Measurements from ENCODE around the gene PDE1A.

PDE1A gene

GRCh38 chr2:182261860-182262387, 164.9 kb downstream of the PDE1A start:
- DNase-seq: no peak

- DNase-seq: no peak
Observed at GRCh38 chr2:182259629-182260150, 167.1 kb downstream of the PDE1A start.

GRCh38 chr2:182252534-182252933, 174.3 kb downstream of the PDE1A start:
- DNase-seq: no peak

GRCh38 chr2:182248898-182249297, 177.9 kb downstream of the PDE1A start:
- DNase-seq: no peak

DNA sequence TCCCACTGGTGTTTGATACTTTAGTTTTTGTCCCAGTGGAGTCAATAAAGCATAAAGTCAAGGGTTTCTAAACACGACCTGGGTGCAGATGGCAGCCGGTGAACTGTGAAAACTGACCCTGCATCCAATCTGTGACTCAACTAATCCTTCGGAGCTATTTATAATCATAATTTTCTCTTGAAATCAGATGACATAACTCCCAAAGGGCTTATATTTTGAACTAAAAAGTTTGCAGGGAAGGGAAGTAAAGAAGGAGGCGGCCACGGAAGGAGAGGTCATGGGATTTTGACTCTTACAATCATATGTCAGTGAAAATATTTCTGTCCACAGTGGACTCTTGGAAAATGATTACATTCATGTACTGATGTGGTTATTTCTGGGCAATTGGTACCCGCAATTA, 178.5 kb downstream of the PDE1A start:
- DNase-seq: no peak

DNA sequence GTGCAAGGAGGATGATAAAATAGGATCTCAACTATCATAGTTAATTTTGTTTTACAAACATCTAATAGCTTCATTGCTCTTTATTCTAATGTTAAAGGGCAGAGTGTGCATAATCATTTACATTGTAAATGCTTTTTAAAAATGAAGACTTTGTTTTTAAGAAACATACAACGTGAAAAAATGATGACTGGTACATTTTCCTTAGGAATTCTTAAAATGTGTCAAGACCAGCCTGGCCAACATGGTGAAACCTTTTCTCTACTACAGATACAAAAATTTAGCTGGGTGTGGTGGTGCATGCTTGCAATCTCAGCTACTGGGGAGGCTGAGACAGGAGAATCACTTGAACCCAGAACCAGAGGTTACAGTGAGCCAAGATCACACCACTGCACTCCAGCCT, 179.0 kb downstream of the PDE1A start:
- DNase-seq: no peak

DNA sequence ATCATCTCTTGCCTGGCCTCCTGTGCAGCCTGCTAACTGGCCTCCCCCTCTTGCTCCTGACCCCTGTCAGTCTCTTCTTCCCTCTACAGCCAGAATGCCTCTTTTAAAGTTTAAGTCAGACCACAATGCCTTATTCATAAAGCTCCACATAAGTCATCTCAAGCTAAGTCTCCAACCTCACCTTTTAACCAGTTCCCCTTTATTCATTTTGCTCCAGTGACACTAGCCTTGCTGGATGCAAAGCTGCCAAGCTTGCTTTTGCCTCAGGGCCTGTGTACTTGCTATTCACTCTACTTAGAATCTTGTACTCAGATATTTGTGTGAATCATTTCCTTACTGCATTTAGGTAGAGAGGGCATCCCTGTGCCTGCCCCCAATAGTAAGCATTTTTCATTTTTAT, 180.9 kb downstream of the PDE1A start:
- DNase-seq: no peak

DNA sequence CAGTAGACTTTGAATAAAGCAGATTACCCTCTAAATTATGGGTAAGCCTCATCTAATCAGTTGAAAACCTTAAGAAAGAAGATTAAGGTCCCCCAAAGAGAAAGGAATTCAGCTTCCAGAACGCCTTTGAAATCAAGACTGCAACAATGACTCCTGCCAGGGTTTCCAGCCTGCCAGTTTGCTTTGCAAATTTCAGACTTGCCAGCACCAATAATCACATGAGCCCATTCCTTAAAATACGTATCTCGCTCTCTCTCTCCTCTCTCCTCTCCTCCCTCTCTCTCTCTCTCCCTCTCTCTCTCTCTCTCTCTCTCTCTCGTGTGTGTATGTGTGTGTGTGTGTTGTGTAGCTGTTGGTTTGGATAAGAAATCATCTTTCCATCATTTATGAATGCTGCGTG, 184.2 kb downstream of the PDE1A start:
- DNase-seq: no peak

- no peak for DNase-seq
Observed at GRCh38 chr2:182241936-182242335, 184.9 kb downstream of the PDE1A start.

DNA sequence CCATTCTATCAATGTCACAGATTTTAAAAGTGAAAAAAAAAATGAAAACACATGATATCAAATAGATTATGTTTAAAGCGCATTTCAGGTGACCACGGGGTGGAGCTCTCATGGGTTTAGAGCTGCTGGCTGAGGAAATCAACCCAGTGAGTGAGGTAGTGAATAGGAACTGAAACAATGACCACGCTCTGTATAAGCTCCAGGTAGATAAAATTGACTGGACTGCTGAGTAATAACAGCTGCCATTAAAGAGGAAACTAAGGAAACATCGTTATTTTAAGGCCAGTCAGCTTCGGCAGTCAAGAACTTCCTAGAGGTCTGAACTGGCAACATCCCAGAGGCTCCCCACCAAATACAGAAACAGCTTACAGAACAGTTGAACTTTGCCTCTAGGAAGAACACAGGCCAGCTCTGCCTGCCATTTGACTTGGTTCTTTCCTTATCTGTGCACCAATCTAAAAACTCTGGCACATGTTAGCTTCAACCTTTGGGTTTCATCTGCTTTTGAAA, 185.9 kb downstream of the PDE1A start:
- peak; percentile 54 for DNase-seq

GRCh38 chr2:182230561-182230960, 196.3 kb downstream of the PDE1A start:
- DNase-seq: no peak

- DNase-seq: no peak
Observed at GRCh38 chr2:182229297-182229696, 197.5 kb downstream of the PDE1A start.

GRCh38 chr2:182228741-182229140, 198.1 kb downstream of the PDE1A start:
- no peak for DNase-seq

- peak; percentile 53 for DNase-seq
Observed at GRCh38 chr2:182228073-182228473, 198.8 kb downstream of the PDE1A start.

DNA sequence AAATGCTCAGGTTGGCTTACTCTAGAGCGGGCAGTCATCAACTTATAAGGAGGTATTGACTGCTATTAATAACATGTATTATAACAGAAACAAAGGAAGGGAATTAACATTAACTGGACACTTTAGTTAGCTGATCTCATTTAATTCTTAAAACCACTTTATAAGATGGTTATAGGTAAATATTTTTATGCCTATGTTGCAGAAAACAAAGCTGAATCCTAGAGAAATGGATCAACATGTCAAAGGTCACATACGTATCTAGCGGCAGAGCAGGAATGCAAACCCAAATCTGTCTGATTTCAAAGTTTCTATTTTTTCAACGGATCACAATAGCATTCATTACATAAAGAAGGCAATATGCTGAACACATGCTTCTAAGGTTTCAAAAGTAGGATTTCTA, 200.0 kb downstream of the PDE1A start:
- DNase-seq: no peak

- DNase-seq: no peak
Observed at GRCh38 chr2:182224669-182225068, 202.2 kb downstream of the PDE1A start.

- DNase-seq: no peak
Observed at GRCh38 chr2:182220998-182221397, 205.8 kb downstream of the PDE1A start.

DNA sequence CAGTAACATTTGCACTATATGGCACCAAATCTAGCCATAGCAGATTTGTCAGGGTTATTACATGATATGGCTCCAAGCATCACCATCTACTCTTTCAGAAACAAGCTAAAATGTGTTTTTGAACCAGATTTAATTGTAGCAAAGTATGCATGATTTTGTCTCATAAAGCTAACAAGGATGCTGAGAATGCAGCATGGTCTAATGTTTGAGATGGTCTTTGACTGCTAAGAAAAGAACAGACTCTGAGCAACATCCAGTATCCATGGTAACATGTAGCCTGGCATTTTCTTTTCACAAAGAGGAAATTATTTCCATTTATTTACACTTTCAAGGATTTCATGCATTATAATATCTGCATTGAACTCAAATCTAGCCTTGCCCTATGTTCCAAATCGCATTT, 206.5 kb downstream of the PDE1A start:
- no peak for DNase-seq

GRCh38 chr2:182210669-182211068, 216.2 kb downstream of the PDE1A start:
- no peak for DNase-seq

GRCh38 chr2:182208421-182208820, 218.4 kb downstream of the PDE1A start:
- no peak for DNase-seq

DNA sequence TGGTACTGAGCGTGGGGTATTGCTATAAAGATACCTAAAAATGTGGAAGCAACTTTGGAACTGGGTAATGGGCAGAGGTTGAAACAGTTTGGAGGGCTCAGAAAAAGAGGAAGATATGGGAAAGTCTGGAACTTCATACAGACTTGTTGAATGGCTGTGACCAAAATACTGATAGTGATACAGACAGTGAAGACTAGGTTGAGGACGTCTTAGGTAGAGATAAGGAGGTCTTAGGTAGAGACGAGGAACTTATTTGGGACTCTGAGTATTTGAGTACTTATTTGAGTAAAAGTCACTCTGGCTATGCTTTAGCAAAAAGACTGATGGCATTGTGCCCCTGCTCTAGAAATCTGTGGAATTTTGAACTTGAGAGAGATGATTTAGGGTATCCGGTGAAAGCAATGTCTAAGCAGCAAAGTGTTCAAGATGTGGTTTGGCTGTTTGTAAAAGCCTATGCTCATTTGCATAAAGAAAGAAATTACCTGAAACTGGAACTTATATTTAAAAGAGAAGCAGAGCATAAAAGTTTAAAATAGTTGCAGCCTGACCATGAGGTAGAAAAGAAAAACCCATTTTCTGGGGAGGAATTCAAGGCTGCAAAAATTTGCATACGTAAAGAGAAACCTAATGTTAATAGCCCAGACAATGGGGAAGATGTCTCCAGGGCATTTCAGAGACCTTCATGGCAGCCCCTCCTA, 219.6 kb downstream of the PDE1A start:
- no peak for DNase-seq

GRCh38 chr2:182197529-182197928, 229.3 kb downstream of the PDE1A start:
- DNase-seq: no peak

GRCh38 chr2:182193291-182193690, 233.5 kb downstream of the PDE1A start:
- no peak for DNase-seq

DNA sequence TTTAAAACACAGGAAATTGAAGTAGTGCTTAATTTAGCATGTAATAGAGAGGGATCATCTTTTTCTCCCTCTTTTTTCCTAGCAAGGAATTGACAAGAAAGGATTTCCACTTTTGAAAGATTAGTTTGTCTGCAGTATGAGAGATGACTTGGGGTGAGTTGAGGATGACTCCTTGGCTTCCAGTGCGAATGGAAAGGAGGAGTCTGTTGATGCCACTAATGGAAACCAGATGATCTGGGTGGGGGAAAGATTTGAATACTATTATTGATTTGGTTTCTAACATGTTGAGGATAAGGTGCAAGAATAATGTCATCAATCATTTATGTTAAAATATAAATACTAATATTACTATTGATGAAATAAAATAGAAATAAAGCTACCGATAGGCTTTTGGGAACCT, 235.8 kb downstream of the PDE1A start:
- DNase-seq: no peak

- DNase-seq: no peak
Observed at GRCh38 chr2:182187130-182187529, 239.7 kb downstream of the PDE1A start.

Data from NCI-H1105 treated with DMSO at 0.1 percent for 48 hours (cell line).